Stimulated activated CD8-positive, alpha-beta memory T cell treated with anti-CD3 and anti-CD28 coated beads, Interleukin-2, amount 100 ng/mL, for 48 hours (primary cell): ENCODE measurements around the gene ARID1A.

Source experiments
- DNase-seq, 2 donors: peaks; one replicate each; pipeline ENCODE4 v3.0.0-alpha.2; 2020; ENCODE audit warnings: low read depth in 2 of 2

Gene ARID1A

GRCh38 chr1:26826261-26827105 is 130.7 kb downstream of the ARID1A start, which contains the start of gene ZDHHC18:
Gene ZDHHC18 (plus strand): TSS chr1:26826688. CDS start chr1:26826805, 117 bp downstream.
- peak; percentile 62 to 68 for DNase-seq

DNA sequence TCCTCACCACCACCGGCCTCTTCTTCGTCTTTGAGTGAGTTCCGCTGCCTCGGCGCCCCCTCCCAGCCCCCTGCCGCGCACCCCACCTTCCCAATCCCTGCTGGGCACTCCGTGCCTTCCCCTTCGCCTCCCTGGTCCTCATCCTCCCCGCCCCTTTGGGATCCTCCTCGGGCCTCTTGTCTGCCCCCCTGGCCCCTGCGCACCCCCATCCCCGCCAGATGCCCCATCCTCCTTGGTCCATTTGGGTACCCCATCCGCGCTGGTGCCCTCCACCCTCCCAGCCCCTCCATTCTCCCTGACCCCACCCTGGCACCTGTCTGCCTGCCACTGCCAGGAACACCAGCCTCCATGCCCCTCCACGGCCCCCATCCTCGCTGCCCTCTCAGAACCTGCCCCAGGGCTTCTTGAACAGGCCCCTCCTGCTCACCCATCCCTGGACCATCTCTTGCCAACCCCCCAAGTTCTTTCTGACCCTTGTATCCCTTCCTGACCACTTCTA is 131.3 kb downstream of the ARID1A start:
- DNase-seq = no peak

DNA sequence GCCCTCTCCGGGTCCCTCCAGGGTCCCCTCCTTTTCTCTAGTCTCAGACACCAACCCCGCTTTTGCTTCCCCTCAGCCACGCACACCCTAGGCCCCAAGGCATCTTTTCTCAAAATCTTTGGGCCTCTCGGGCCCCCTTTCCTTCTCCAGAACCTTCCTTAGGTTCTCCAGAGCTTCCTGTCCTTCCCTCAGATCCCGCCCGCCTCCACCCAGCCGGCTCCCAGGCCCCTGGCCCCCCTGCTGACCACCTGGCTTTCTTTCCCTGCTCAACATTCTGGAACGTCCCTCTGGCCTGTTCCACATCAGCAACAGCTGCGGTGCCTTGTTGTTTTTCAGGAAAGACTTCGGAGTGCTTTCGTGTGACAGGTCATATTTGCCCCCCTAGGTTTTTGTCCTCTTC is 131.8 kb downstream of the ARID1A start:
- no peak for DNase-seq

GRCh38 chr1:26828411-26828991 is 132.7 kb downstream of the ARID1A start:
- no peak for DNase-seq

GRCh38 chr1:26829184-26829911 is 133.5 kb downstream of the ARID1A start:
- no peak for DNase-seq

- no peak for DNase-seq
These were observed 135.2 kb downstream of the ARID1A start for GRCh38 chr1:26831059-26831458.
